HFFc6 (cell line): ENCODE data around the gene TTC39A. TPM values are rescaled to one million over a fixed set of nuclear protein-coding genes. Genes with fewer than 3 reads are reported as not detected.

Source experiments
- DNase-seq: peaks from one replicate; pipeline ENCODE4 v3.0.0-alpha.2; 2018
- H3K27ac Mint-ChIP-seq: 2 replicates; pipeline ENCODE4 v1.8.0; 2020; ENCODE audit warnings: mild to moderate bottlenecking, mixed read lengths
- H3K27me3 Mint-ChIP-seq: 2 replicates; pipeline ENCODE4 v1.8.0; 2021; ENCODE audit warnings: mild to moderate bottlenecking, moderate library complexity, mixed read lengths; ENCODE audit not compliant: insufficient read depth
- H3K36me3 Mint-ChIP-seq: 2 replicates; pipeline ENCODE4 v1.8.0; 2021; ENCODE audit warnings: low read depth, mixed read lengths
- H3K4me1 Mint-ChIP-seq: 2 replicates; pipeline ENCODE4 v1.8.0; 2020; ENCODE audit warnings: low read depth, mixed read lengths
- H3K4me3 Mint-ChIP-seq: 2 replicates; pipeline ENCODE4 v1.8.0; 2020; ENCODE audit warnings: mild to moderate bottlenecking, moderate library complexity, mixed read lengths
- H3K9me3 Mint-ChIP-seq: 2 replicates; pipeline ENCODE4 v1.8.0; 2020; ENCODE audit warnings: mild to moderate bottlenecking, mixed read lengths
- CTCF ChIP-seq: fragments of 200-600 bp; sonication (generic); IDR thresholded peaks from 2 replicates; pipeline ENCODE4 v1.5.0; 2021; ENCODE audit warnings: antibody characterized with exemption, mild to moderate bottlenecking
- total RNA-seq, 6 experiments: library from RNA; stranded (reverse); fragmentation: NEBNext Ultra II Directional; extraction: Animal tissue kit (Norgen Biotek cat#: 25700); gene quantifications; 2 replicates in 1 of 6; 3 replicates in 5 of 6; pipeline ENCODE4 v1.2.3, GENCODE V29; 2021

Gene TTC39A
- total RNA-seq, 6 experiments from 2014 or later = 0.10 to 0.52 (median 0.17) TPM; not detected in 2

- peaks cover 2% of the 10 kb centered on the region for H3K27me3 Mint-ChIP-seq
- no peak overlapping the region for H3K4me3 Mint-ChIP-seq
- H3K27ac Mint-ChIP-seq = no peak overlapping the region
- peaks cover 18% of the 10 kb centered on the region for H3K4me1 Mint-ChIP-seq
- DNase-seq = no peak
- TF ChIP-seq CTCF = no peak
- H3K9me3 Mint-ChIP-seq = no peaks in the 10 kb centered on the region
- no peaks in the 10 kb centered on the region for H3K36me3 Mint-ChIP-seq
These were observed 89.2 kb downstream of the TTC39A start for GRCh38 chr1:51241119-51241518.

GRCh38 chr1:51240084-51240483 is 90.3 kb downstream of the TTC39A start:
- no peak overlapping the region for H3K4me3 Mint-ChIP-seq
- H3K27me3 Mint-ChIP-seq = peaks cover 4% of the 10 kb centered on the region
- H3K36me3 Mint-ChIP-seq = no peaks in the 10 kb centered on the region
- H3K27ac Mint-ChIP-seq = peak overlapping the region; percentile 7
- no peaks in the 10 kb centered on the region for H3K9me3 Mint-ChIP-seq
- peaks cover 27% of the 10 kb centered on the region for H3K4me1 Mint-ChIP-seq
- DNase-seq = no peak
- TF ChIP-seq CTCF = no peak

GRCh38 chr1:51238034-51238403 is 92.3 kb downstream of the TTC39A start:
- H3K4me1 Mint-ChIP-seq = peaks cover 30% of the 10 kb centered on the region
- no peaks in the 10 kb centered on the region for H3K9me3 Mint-ChIP-seq
- no peaks in the 10 kb centered on the region for H3K36me3 Mint-ChIP-seq
- no peak for DNase-seq
- H3K4me3 Mint-ChIP-seq = no peak overlapping the region
- peaks cover 4% of the 10 kb centered on the region for H3K27me3 Mint-ChIP-seq
- TF ChIP-seq CTCF = no peak
- no peak overlapping the region for H3K27ac Mint-ChIP-seq

- no peak overlapping the region for H3K27ac Mint-ChIP-seq
- H3K4me3 Mint-ChIP-seq = no peak overlapping the region
- no peak for TF ChIP-seq CTCF
- H3K4me1 Mint-ChIP-seq = peaks cover 25% of the 10 kb centered on the region
- peaks cover 4% of the 10 kb centered on the region for H3K27me3 Mint-ChIP-seq
- peak; percentile 52 for DNase-seq
- H3K9me3 Mint-ChIP-seq = no peaks in the 10 kb centered on the region
- H3K36me3 Mint-ChIP-seq = no peaks in the 10 kb centered on the region
These were observed 92.9 kb downstream of the TTC39A start for GRCh38 chr1:51237351-51238033.

Other genes with a start within 250 kb of the TTC39A start
- gene C1orf185, start 228.3 kb downstream of the TTC39A start, total RNA-seq = not detected
- gene RNF11, start 94.3 kb downstream of the TTC39A start, total RNA-seq = 100 to 1,000 TPM; 114 to 147 (median 128) TPM
- gene EPS15, start 188.7 kb upstream of the TTC39A start, total RNA-seq = 10 to 100 TPM; 45.2 to 55.7 (median 49.6) TPM